ENCODE data around the gene RLBP1. TPM values are rescaled to one million over a fixed set of nuclear protein-coding genes. Genes with fewer than 3 reads are reported as not detected.

RLBP1 gene
- total and polyA plus RNA-seq, 9 of the 15 experiments (the other 6 are each of a cell fraction or from before 2014, with no cell fraction given) = 0.05 TPM; not detected in 8

GRCh38 chr15:89243691-89244573 is 22.6 kb upstream of the RLBP1 start, which contains the start of gene FANCI (continued):
- no peak for TF ChIP-seq THRAP3 (IDR thresholded peaks at IDR 0.05; ENCODE audit: borderline replicate concordance)
- no peak for TF ChIP-seq HNRNPK (IDR thresholded peaks at IDR 0.05; ENCODE audit: low read depth, low read length, poor library complexity, severe bottlenecking)
- TF ChIP-seq ZBTB1 (CRISPR knock-in tag; IDR thresholded peaks at IDR 0.05; ENCODE audit: borderline replicate concordance, low read depth) = 0 out of 2 replicates have a peak, but pooled peaks have one; percentile 47
- no peak for TF ChIP-seq ZNF324 (CRISPR knock-in tag; IDR thresholded peaks at IDR 0.05)
- TF ChIP-seq LCOR (CRISPR knock-in tag; IDR thresholded peaks at IDR 0.05) = peak; percentile 80; the same call in 1 of the 2 replicates
- no peak for TF ChIP-seq SNIP1 (IDR thresholded peaks at IDR 0.05; ENCODE audit: low read depth)
- no peak for TF ChIP-seq ZNF354B (CRISPR knock-in tag; IDR thresholded peaks at IDR 0.05)
- TF ChIP-seq HMBOX1 (IDR thresholded peaks at IDR 0.05) = no peak
- TF ChIP-seq ZNF347 (CRISPR knock-in tag; IDR thresholded peaks at IDR 0.05; ENCODE audit: low read depth) = no peak
- TF ChIP-seq MEF2A (IDR thresholded peaks at IDR 0.05; ENCODE audit: control insufficient read depth, low read depth, low read length) = no peak
- no peak for TF ChIP-seq ZNF644 (tag; IDR thresholded peaks at IDR 0.05; ENCODE audit: low read depth)
- 0 out of 2 replicates have a peak, but pooled peaks have one; percentile 79 for TF ChIP-seq NR1H2 (CRISPR knock-in tag; IDR thresholded peaks at IDR 0.05)
- TF ChIP-seq PHF8 (IDR thresholded peaks at IDR 0.05; ENCODE audit: borderline replicate concordance, low read length) = peak; percentile 88; the same call in 1 of the 2 replicates
- peak; percentile 87 for TF ChIP-seq ARID4B (CRISPR knock-in tag; IDR thresholded peaks at IDR 0.05)
- peak; percentile 62; the same call in 1 of the 2 replicates for TF ChIP-seq ELK1 (CRISPR knock-in tag; IDR thresholded peaks at IDR 0.05)
- no peak for TF ChIP-seq HEY1 (CRISPR knock-in tag; IDR thresholded peaks at IDR 0.05; ENCODE audit: borderline replicate concordance)
- TF ChIP-seq GABPB2 (CRISPR knock-in tag; conservative IDR thresholded peaks at IDR 0.05) = no peak
- peak; percentile 77 for TF ChIP-seq TAF1 (IDR thresholded peaks at IDR 0.05; ENCODE audit: control insufficient read depth, extremely low read depth, insufficient read depth, low read length, severe bottlenecking)

Measured in K562 (cell line).